Endothelial cell of umbilical vein (primary cell): ENCODE results near the gene CRYBB2. TPM values are rescaled to one million over a fixed set of nuclear protein-coding genes. Genes with fewer than 3 reads are reported as not detected.

Experiments
- BruUV-seq: library from RNA; stranded (reverse); fragments of 400-500 nt; replicated peaks from 2 replicates; lab custom pipeline; 2021; lab: Mats Ljungman, UMichigan
- CTCF ChIA-PET: fragments of 300-600, 350-600 bp; sonication (Branson Sonifier 250); formaldehyde crosslinking; loops from one replicate; lab custom pipeline; 2021; ENCODE audit warnings: antibody characterized with exemption, inconsistent platforms; lab: Charles Lee
- POLR2A ChIA-PET: fragments of 300-600, 350-600 bp; sonication (Branson Sonifier 250); formaldehyde crosslinking; loops from one replicate; lab custom pipeline; 2021; ENCODE audit warnings: antibody characterized with exemption, inconsistent platforms; lab: Charles Lee
- DNase-seq: peaks from one replicate; pipeline ENCODE4 v3.0.0-alpha.2; 2011; ENCODE audit warnings: low read depth, low spot score
- FAIRE-seq: peaks from 2 replicates; lab custom pipeline; 2011; peaks lifted over from hg19 to GRCh38; lab: Jason Lieb, UNC
- H2AFZ ChIP-seq: 2 replicates; pipeline ENCODE4 v1.6.0; 2012; ENCODE audit warnings: low read depth, low read length, control low read depth, inconsistent platforms
- H3K27ac ChIP-seq: 2 replicates; pipeline ENCODE4 v1.5.1; 2011; ENCODE audit warnings: low read depth, mild to moderate bottlenecking, control low read depth, low read length, moderate library complexity; ENCODE audit not compliant: insufficient read depth
- H3K27me3 ChIP-seq, 2 experiments: 2 replicates each; pipeline versions ENCODE4 v1.6.0 to v1.6.1; 2011; ENCODE audit warnings: low read length in 2 of 2, mixed read lengths in 1 of 2; ENCODE audit not compliant: control insufficient read depth in 2 of 2, insufficient read depth in 2 of 2
- H3K36me3 ChIP-seq, 2 experiments: 2 replicates in 1 of 2; 3 replicates in 1 of 2; pipeline ENCODE4 v1.5.1; 2011; ENCODE audit warnings: low read length in 2 of 2, mild to moderate bottlenecking in 1 of 2, moderate library complexity in 1 of 2; ENCODE audit not compliant: control insufficient read depth in 2 of 2, insufficient read depth in 2 of 2; ENCODE audit errors: extremely low read depth in 1 of 2
- H3K4me1 ChIP-seq: 3 replicates; pipeline ENCODE4 v1.5.1; 2011; ENCODE audit warnings: mild to moderate bottlenecking, low read length; ENCODE audit not compliant: control insufficient read depth, insufficient read depth; ENCODE audit errors: extremely low read depth
- H3K4me2 ChIP-seq: 2 replicates; pipeline ENCODE4 v1.6.1; 2011; ENCODE audit warnings: low read length, control low read depth, mixed read lengths; ENCODE audit not compliant: insufficient read depth
- H3K4me3 ChIP-seq, 3 experiments: fragments of 200-600 bp in 1 of 3; sonication (generic), shearing (Covaris generic) in 1 of 3; replicated peaks in 1 of 3; 2 replicates each; pipeline ENCODE4 v1.5.1; 2011 to 2016; ENCODE audit warnings: control low read depth in 3 of 3, low read length in 3 of 3, mild to moderate bottlenecking in 2 of 3, inconsistent platforms in 1 of 3, low read depth in 1 of 3, moderate library complexity in 1 of 3; ENCODE audit not compliant: insufficient read depth in 1 of 3
- H3K79me2 ChIP-seq: 2 replicates; pipeline ENCODE4 v1.6.0; 2012; ENCODE audit warnings: low read length, inconsistent platforms; ENCODE audit not compliant: control insufficient read depth, insufficient read depth
- H3K9ac ChIP-seq: replicated peaks from 2 replicates; pipeline ENCODE3; 2011; ENCODE audit warnings: low read length, control low read depth; ENCODE audit not compliant: insufficient read depth; ENCODE audit errors: extremely low read depth
- H3K9me1 ChIP-seq: replicated peaks from 3 replicates; pipeline ENCODE4 v1.6.0; 2011; ENCODE audit warnings: mild to moderate bottlenecking, low read length; ENCODE audit not compliant: control insufficient read depth, insufficient read depth; ENCODE audit errors: extremely low read depth
- H3K9me3 ChIP-seq: replicated peaks from 2 replicates; pipeline ENCODE4 v1.5.1; 2012; ENCODE audit warnings: low read length, inconsistent platforms; ENCODE audit not compliant: control insufficient read depth, insufficient read depth
- H4K20me1 ChIP-seq: replicated peaks from 2 replicates; pipeline ENCODE3; 2011; ENCODE audit warnings: mild to moderate bottlenecking, low read length; ENCODE audit not compliant: control insufficient read depth, insufficient read depth; ENCODE audit errors: extremely low read depth
- EZH2 ChIP-seq: IDR thresholded peaks from 2 replicates; pipeline ENCODE4 v1.6.1; 2012; ENCODE audit warnings: borderline replicate concordance, low read depth, mild to moderate bottlenecking, moderate library complexity, low read length, inconsistent platforms; ENCODE audit not compliant: severe bottlenecking
- FOS ChIP-seq: IDR thresholded peaks from 2 replicates; pipeline ENCODE4 v1.6.1; 2011; ENCODE audit warnings: mild to moderate bottlenecking, low read length, moderate library complexity, borderline replicate concordance; ENCODE audit not compliant: insufficient read depth
- GATA2 ChIP-seq: IDR thresholded peaks from 2 replicates; pipeline ENCODE4 v1.7.0; 2011; ENCODE audit warnings: low read depth, mild to moderate bottlenecking, moderate library complexity, mixed read lengths, low read length; ENCODE audit not compliant: insufficient read length, insufficient read depth
- JUN ChIP-seq: IDR thresholded peaks from 2 replicates; pipeline ENCODE4 v1.6.1; 2011; ENCODE audit warnings: borderline replicate concordance, low read depth; ENCODE audit not compliant: insufficient read length, insufficient read depth
- MYC ChIP-seq: IDR thresholded peaks from one replicate; pipeline ENCODE4 v1.6.1; 2011; ENCODE audit warnings: mild to moderate bottlenecking, low read depth, low read length
- POLR2A ChIP-seq: IDR thresholded peaks from 2 replicates; pipeline ENCODE4 v1.6.1; 2012; ENCODE audit warnings: low read depth, mild to moderate bottlenecking, control low read depth, low read length
- POLR2AphosphoS5 ChIP-seq: IDR thresholded peaks from 2 replicates; pipeline ENCODE4 v1.6.1; 2012; ENCODE audit warnings: low read depth, mild to moderate bottlenecking, control low read depth, low read length, moderate library complexity; ENCODE audit not compliant: insufficient read depth
- dilution Hi-C: fragments of 300-500 bp; cut with MboI; formaldehyde crosslinking; loops from one replicate; pipeline ENCODE4 v1.15.0; 2019; ENCODE audit warnings: low sequenced_read_pairs; ENCODE audit not compliant: extremely low pct_ligation_motif_present
- intact Hi-C: fragments of 100-400 bp; cut with micrococcal nuclease; formaldehyde crosslinking; loops from one replicate; pipeline ENCODE4 v1.10.0; 2022
- polyA plus RNA-seq, 4 experiments: library from polyadenylated mRNA; depleted of rRNA in 3 of 4; stranded (reverse) in 3 of 4; unstranded in 1 of 4; fragments of >200 nt; gene quantifications; 2 replicates each; pipeline versions ENCODE4 v1.2.1 to v1.2.3, GENCODE V29; 2011 to 2012; ENCODE audit warnings: missing spikeins in 1 of 4
- total RNA-seq: library from RNA; stranded (reverse); gene quantifications from 2 replicates; pipeline ENCODE4 v1.2.3, GENCODE V29; 2021
- TF ChIP-seq, protein P1 (sequence below), 2 donors: IDR thresholded peaks; 1 replicate in 1 of 2; 2 replicates in 1 of 2; pipeline ENCODE4 v1.5.1; 2011; ENCODE audit warnings: low read length in 2 of 2, mild to moderate bottlenecking in 2 of 2, moderate library complexity in 2 of 2, control low read depth in 1 of 2, inconsistent platforms in 1 of 2, low read depth in 1 of 2; ENCODE audit not compliant: insufficient read depth in 1 of 2; ENCODE audit errors: extremely low read depth in 1 of 2
- TF ChIP-seq, protein P2 (sequence below): IDR thresholded peaks from 2 replicates; pipeline ENCODE4 v1.6.1; 2011; ENCODE audit not compliant: insufficient read depth, insufficient read length

CRYBB2 gene
- total and polyA plus RNA-seq, 2 donors (not counting 3 experiments of a cell fraction or from before 2014, with no cell fraction given), result 0.36 to 1.4 TPM

DNA sequence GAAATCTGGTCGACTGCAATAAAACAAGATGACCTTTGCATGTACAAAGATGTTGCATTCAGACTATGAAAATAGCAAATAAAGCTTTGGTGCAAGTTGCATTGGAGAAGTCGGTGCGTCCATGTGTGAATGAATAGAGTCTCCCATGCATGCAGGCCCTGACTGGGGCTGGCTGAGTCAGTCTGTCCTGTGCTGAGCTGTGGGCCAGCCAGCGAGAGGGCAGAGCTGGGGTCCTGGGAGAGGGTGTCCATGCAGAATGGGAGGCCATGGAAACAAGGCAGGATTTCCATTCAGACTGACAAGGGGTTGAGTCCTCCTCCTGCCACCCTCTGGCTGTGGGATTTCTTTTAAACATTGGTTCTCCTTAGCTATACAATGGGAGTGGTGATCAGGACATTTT is 22.1 kb upstream of the CRYBB2 start:
- Histone ChIP-seq H4K20me1 (peaks cover 3% of the 10 kb centered on the region), H3K9ac (no peak overlapping the region), H3K27ac (no peak overlapping the region), H3K4me3 (no peak overlapping the region), H3K4me2 (no peak overlapping the region), H3K36me3 (peaks cover 11 to 35% of the 10 kb centered on the region in 2 experiments), H3K27me3 (no peaks in the 10 kb centered on the region), H3K4me1 (no peaks in the 10 kb centered on the region), H2AFZ (no peak overlapping the region), H3K9me1 (no peaks in the 10 kb centered on the region), H3K79me2 (no peaks in the 10 kb centered on the region), H3K9me3 (no peaks in the 10 kb centered on the region)
- FAIRE-seq (no peak), DNase-seq (no peak)
- ChIA-PET CTCF (interaction anchor here (1.9 kb wide), 1 partner anchor 87 kb away, joined by 5 read pairs; no protein-coding TSS in a partner anchor), POLR2A (interaction anchor here (0.6 kb wide), 1 partner anchor 86 kb away, joined by 3 read pairs; no protein-coding TSS in a partner anchor)
- dilution Hi-C loops (no loop called here), intact Hi-C loops (no loop called here)
- BruUV-seq, result no TSS peak
- no peak for TF ChIP-seq FOS
- TF ChIP-seq EZH2, result no peak
- TF ChIP-seq JUN, result no peak
- TF ChIP-seq, protein P1, sequence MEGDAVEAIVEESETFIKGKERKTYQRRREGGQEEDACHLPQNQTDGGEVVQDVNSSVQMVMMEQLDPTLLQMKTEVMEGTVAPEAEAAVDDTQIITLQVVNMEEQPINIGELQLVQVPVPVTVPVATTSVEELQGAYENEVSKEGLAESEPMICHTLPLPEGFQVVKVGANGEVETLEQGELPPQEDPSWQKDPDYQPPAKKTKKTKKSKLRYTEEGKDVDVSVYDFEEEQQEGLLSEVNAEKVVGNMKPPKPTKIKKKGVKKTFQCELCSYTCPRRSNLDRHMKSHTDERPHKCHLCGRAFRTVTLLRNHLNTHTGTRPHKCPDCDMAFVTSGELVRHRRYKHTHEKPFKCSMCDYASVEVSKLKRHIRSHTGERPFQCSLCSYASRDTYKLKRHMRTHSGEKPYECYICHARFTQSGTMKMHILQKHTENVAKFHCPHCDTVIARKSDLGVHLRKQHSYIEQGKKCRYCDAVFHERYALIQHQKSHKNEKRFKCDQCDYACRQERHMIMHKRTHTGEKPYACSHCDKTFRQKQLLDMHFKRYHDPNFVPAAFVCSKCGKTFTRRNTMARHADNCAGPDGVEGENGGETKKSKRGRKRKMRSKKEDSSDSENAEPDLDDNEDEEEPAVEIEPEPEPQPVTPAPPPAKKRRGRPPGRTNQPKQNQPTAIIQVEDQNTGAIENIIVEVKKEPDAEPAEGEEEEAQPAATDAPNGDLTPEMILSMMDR (IDR thresholded peaks at IDR 0.05; ENCODE audit: extremely low read depth in 1 of 2, insufficient read depth in 1 of 2, low read depth in 1 of 2, low read length in 2 of 2), result no peak
- TF ChIP-seq POLR2AphosphoS5, result no peak
- no peak for TF ChIP-seq POLR2A
- TF ChIP-seq, protein P2, sequence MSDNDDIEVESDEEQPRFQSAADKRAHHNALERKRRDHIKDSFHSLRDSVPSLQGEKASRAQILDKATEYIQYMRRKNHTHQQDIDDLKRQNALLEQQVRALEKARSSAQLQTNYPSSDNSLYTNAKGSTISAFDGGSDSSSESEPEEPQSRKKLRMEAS, result no peak
- TF ChIP-seq MYC, result no peak
- TF ChIP-seq GATA2, result no peak
